Mucosa of descending colon (tissue), 3 donors: Measurements from ENCODE around the gene PPP1R27. TPM values are rescaled to one million over a fixed set of nuclear protein-coding genes. Genes with fewer than 3 reads are reported as not detected.

Source experiments
- ATAC-seq: fragments of 200-7000 bp; cut with Tn5 transposase; one replicate; pipeline ENCODE4 v1.9.1; 2020; ENCODE audit warnings: mild to moderate bottlenecking, moderate library complexity
- DNase-seq, 3 donors: peaks; one replicate each; pipeline ENCODE4 v3.0.0-alpha.2; 2020
- H3K36me3 ChIP-seq: fragments of 200-600 bp; one replicate; pipeline ENCODE4 v1.8.0; 2021; ENCODE audit warnings: low read depth, mild to moderate bottlenecking
- H3K4me1 ChIP-seq: fragments of 200-600 bp; one replicate; pipeline ENCODE4 v1.8.0; 2021; ENCODE audit warnings: low read depth, mild to moderate bottlenecking
- H3K4me3 ChIP-seq: fragments of 200-600 bp; one replicate; pipeline ENCODE4 v1.8.0; 2021; ENCODE audit warnings: mild to moderate bottlenecking
- H3K9me3 ChIP-seq: fragments of 200-600 bp; one replicate; pipeline ENCODE4 v1.8.0; 2021; ENCODE audit warnings: mild to moderate bottlenecking
- CTCF ChIP-seq: fragments of 200-600 bp; IDR thresholded peaks from one replicate; pipeline ENCODE4 v1.8.0; 2022; ENCODE audit warnings: antibody characterized with exemption, mild to moderate bottlenecking
- intact Hi-C, 2 donors: fragments of 100-400 bp; cut with DNase I in 1 of 2; cut with micrococcal nuclease in 1 of 2; formaldehyde crosslinking; loops; one replicate each; pipeline versions ENCODE4 v1.11.0 to v1.11.1; 2022; cut with DNase I, micrococcal nuclease
- total RNA-seq, 3 donors: library from RNA; stranded (reverse); fragmentation: NEBNext Ultra II Directional in 2 of 3; extraction: Animal tissue kit (Norgen Biotek cat#: 25700) in 2 of 3; gene quantifications; one replicate each; pipeline versions ENCODE4 v1.2.1 to v1.2.4, GENCODE V29; 2021 to 2023
- donor health status: DM: no; HTN: no; CAD: no; lungs with moderate emphysema.
- donor health status: DM: no; HTN: no; CAD: no.
- donor health status: DM: no; HTN: yes; CAD: no.

The PPP1R27 gene
- total RNA-seq, 3 donors from 2014 or later, result 0.52 to 0.84 TPM; not detected in 1

- no peaks in the 10 kb centered on the region for H3K9me3 ChIP-seq
- H3K4me1 ChIP-seq, result no peaks in the 10 kb centered on the region
- TF ChIP-seq CTCF, result no peak
- ATAC-seq, result no peak
- H3K36me3 ChIP-seq, result peaks cover 20% of the 10 kb centered on the region
- no peak overlapping the region for H3K4me3 ChIP-seq
- intact Hi-C loops, result no loop called here
- DNase-seq, result no peak
Observed at GRCh38 chr17:81844327-81844851, 9.5 kb upstream of the PPP1R27 start.

- Histone ChIP-seq H3K36me3 (peaks cover 20% of the 10 kb centered on the region), H3K4me3 (no peak overlapping the region)
- intact Hi-C loops, result no loop called here
Observed at GRCh38 chr17:81843713-81844326, 9.0 kb upstream of the PPP1R27 start.

GRCh38 chr17:81842725-81843504 is 8.1 kb upstream of the PPP1R27 start:
- DNase-seq (no peak), ATAC-seq (peak; percentile 37)
- intact Hi-C loops, result no loop called here

More at GRCh38 chr17:81843713-81844326, 9.0 kb upstream of the PPP1R27 start:
- TF ChIP-seq CTCF, result no peak
- DNase-seq (no peak), ATAC-seq (no peak)
- Histone ChIP-seq H3K4me1 (no peaks in the 10 kb centered on the region), H3K9me3 (no peaks in the 10 kb centered on the region)

GRCh38 chr17:81842378-81842724 is 7.5 kb upstream of the PPP1R27 start:
- intact Hi-C loops, result no loop called here
- no peak for DNase-seq
- no peaks in the 10 kb centered on the region for H3K9me3 ChIP-seq
- TF ChIP-seq CTCF, result no peak
- H3K4me3 ChIP-seq, result no peak overlapping the region
- no peak for ATAC-seq
- no peaks in the 10 kb centered on the region for H3K4me1 ChIP-seq
- H3K36me3 ChIP-seq, result peaks cover 20% of the 10 kb centered on the region

More at GRCh38 chr17:81842725-81843504, 8.1 kb upstream of the PPP1R27 start:
- H3K4me3 ChIP-seq, result no peak overlapping the region
- H3K36me3 ChIP-seq, result peaks cover 20% of the 10 kb centered on the region
- no peaks in the 10 kb centered on the region for H3K9me3 ChIP-seq
- no peaks in the 10 kb centered on the region for H3K4me1 ChIP-seq
- no peak for TF ChIP-seq CTCF

- peaks cover 20% of the 10 kb centered on the region for H3K36me3 ChIP-seq
- no peak for ATAC-seq
Observed at GRCh38 chr17:81841866-81842265, 7.0 kb upstream of the PPP1R27 start.

More at GRCh38 chr17:81841866-81842265, 7.0 kb upstream of the PPP1R27 start:
- intact Hi-C loops, result no loop called here
- no peak for TF ChIP-seq CTCF
- no peak overlapping the region for H3K4me3 ChIP-seq
- DNase-seq, result no peak
- H3K9me3 ChIP-seq, result no peaks in the 10 kb centered on the region
- H3K4me1 ChIP-seq, result no peaks in the 10 kb centered on the region
